ENCODE results near the gene MEFV.

The MEFV gene

DNA sequence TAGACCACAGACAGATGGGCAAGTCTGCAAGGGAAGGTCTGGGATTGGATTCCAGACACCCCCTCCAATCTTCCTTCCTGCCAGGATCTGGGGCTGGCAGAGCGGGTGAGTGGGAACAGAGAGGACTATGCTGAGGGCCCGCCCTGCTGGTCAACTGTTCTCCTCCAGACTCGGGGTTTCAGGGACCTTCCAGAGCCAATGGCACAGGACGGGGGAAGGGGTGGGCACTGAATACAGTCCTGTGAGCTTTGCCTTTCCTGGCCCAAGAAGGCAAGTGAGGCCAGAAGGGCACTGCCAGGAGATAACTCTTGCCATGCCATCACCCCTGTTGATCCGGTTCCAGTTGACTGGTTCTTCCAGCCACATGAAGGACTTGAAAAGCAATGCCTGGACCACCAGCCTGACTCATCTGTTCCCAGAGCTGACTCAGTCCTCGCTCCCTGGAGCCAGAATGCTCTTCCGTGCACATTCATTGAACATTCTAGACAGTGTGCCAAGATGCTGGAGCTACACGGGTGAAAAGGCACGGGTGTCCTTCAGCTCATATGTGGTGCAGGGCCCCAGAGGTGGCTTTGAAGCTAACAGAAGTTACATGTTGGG, 533 bp upstream of the MEFV start:
- H3K36me3 ChIP-seq (ENCODE audit: control insufficient read depth, insufficient read depth, low read length) = no peaks in the 10 kb centered on the region
- no peaks in the 10 kb centered on the region for H3K79me2 ChIP-seq
- H3K27me3 ChIP-seq (ENCODE audit: control insufficient read depth, insufficient read depth, low read length) = no peaks in the 10 kb centered on the region
- no peak overlapping the region for H3K4me3 ChIP-seq (ENCODE audit: low read depth, low read length)
- no peak overlapping the region for H3K4me2 ChIP-seq (ENCODE audit: low read length)
- TF ChIP-seq, protein P1, sequence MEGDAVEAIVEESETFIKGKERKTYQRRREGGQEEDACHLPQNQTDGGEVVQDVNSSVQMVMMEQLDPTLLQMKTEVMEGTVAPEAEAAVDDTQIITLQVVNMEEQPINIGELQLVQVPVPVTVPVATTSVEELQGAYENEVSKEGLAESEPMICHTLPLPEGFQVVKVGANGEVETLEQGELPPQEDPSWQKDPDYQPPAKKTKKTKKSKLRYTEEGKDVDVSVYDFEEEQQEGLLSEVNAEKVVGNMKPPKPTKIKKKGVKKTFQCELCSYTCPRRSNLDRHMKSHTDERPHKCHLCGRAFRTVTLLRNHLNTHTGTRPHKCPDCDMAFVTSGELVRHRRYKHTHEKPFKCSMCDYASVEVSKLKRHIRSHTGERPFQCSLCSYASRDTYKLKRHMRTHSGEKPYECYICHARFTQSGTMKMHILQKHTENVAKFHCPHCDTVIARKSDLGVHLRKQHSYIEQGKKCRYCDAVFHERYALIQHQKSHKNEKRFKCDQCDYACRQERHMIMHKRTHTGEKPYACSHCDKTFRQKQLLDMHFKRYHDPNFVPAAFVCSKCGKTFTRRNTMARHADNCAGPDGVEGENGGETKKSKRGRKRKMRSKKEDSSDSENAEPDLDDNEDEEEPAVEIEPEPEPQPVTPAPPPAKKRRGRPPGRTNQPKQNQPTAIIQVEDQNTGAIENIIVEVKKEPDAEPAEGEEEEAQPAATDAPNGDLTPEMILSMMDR (IDR thresholded peaks at IDR 0.05) = no peak
- no peaks in the 10 kb centered on the region for H3K4me1 ChIP-seq
- H3K9me3 ChIP-seq (ENCODE audit: control insufficient read depth, low read length) = no peaks in the 10 kb centered on the region
- H3K27ac ChIP-seq = no peak overlapping the region
- H2AFZ ChIP-seq = no peak overlapping the region
- H3K9ac ChIP-seq = no peak overlapping the region

DNA sequence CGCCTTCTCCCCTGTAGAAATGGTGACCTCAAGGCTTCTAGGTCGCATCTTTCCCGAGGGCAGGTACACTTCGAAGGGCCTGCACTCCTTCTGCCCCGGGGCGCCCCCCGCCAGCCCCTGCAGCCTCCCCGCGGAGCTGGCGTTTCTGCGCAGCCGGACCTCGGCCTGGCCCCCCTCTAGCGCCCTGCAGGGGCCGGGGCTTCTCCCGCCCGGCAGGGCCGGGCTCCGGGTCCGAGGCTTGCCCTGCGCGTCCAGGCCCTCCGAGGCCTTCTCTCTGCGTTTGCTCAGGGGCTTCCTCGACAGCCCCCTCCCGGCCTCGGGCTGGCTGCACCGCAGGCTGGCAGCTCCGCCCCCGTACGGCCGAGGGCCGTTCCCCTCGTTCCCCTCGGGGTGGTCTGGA, 2.1 kb downstream of the MEFV start:
- H3K4me1 ChIP-seq = no peaks in the 10 kb centered on the region
- no peak overlapping the region for H3K4me3 ChIP-seq (ENCODE audit: low read depth, low read length)

DNA sequence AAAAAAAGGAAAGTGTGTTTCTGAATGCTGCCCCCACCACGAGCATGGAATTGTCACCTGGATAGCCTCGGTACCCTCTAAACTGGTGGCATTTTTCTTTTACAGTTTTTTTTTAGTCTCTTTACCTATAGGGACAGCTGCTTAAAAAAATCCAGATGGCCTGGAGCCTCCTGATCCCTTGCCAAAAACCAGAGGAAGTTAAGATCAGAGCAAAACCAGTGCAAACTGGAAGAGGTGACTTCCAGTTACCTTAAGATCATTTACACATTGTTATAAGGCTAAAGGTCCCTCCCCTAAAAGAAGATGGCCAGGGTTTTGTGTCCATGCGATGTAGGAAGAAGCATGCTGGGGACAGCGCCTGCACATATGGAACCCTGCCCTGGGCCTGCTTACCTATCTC, 3.5 kb downstream of the MEFV start:
- H3K36me3 ChIP-seq (ENCODE audit: control insufficient read depth, insufficient read depth, low read length) = no peaks in the 10 kb centered on the region
- no peaks in the 10 kb centered on the region for H3K79me2 ChIP-seq
- no peak overlapping the region for H2AFZ ChIP-seq
- no peak overlapping the region for H3K9ac ChIP-seq
- no peak overlapping the region for H3K27ac ChIP-seq
- H3K4me3 ChIP-seq (ENCODE audit: low read depth, low read length) = no peak overlapping the region
- no peaks in the 10 kb centered on the region for H3K27me3 ChIP-seq (ENCODE audit: control insufficient read depth, insufficient read depth, low read length)
- no peaks in the 10 kb centered on the region for H3K4me1 ChIP-seq
- TF ChIP-seq, protein P1 (IDR thresholded peaks at IDR 0.05) = no peak
- H3K9me3 ChIP-seq (ENCODE audit: control insufficient read depth, low read length) = no peaks in the 10 kb centered on the region
- H3K4me2 ChIP-seq (ENCODE audit: low read length) = no peak overlapping the region

More for the DNA sequence above, 2.1 kb downstream of the MEFV start:
- no peaks in the 10 kb centered on the region for H3K79me2 ChIP-seq
- H3K27me3 ChIP-seq (ENCODE audit: control insufficient read depth, insufficient read depth, low read length) = no peaks in the 10 kb centered on the region
- no peak overlapping the region for H3K4me2 ChIP-seq (ENCODE audit: low read length)
- no peak overlapping the region for H2AFZ ChIP-seq
- no peaks in the 10 kb centered on the region for H3K9me3 ChIP-seq (ENCODE audit: control insufficient read depth, low read length)
- H3K27ac ChIP-seq = no peak overlapping the region
- no peaks in the 10 kb centered on the region for H3K36me3 ChIP-seq (ENCODE audit: control insufficient read depth, insufficient read depth, low read length)
- TF ChIP-seq, protein P1 (IDR thresholded peaks at IDR 0.05) = no peak
- H3K9ac ChIP-seq = no peak overlapping the region

DNA sequence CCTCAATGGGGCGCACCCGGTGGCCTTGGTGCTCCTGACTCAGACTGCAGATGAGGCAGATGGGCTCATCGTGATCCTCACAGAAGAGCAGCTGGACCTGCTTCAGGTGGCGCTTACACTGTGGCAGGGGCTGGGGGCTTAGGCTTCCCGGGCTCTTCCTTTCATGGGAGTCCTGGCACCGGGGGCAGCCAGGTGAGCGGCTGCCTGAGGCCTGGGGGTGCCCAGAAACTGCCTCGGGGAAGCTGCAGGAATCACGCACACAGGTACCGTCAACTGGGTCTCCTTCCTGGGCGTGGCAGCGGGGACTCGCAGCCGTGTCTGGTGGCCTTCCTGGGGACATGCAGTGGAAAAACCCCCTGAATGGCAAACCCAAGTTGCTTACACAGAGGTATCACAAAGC, 7.0 kb downstream of the MEFV start:
- TF ChIP-seq, protein P1 (IDR thresholded peaks at IDR 0.05) = no peak
- H3K27ac ChIP-seq = no peak overlapping the region
- H2AFZ ChIP-seq = no peak overlapping the region
- no peak overlapping the region for H3K4me2 ChIP-seq (ENCODE audit: low read length)
- H3K9me3 ChIP-seq (ENCODE audit: control insufficient read depth, low read length) = no peaks in the 10 kb centered on the region
- no peaks in the 10 kb centered on the region for H3K4me1 ChIP-seq
- H3K9ac ChIP-seq = no peak overlapping the region
- no peak overlapping the region for H3K4me3 ChIP-seq (ENCODE audit: low read depth, low read length)
- H3K79me2 ChIP-seq = no peaks in the 10 kb centered on the region
- no peaks in the 10 kb centered on the region for H3K36me3 ChIP-seq (ENCODE audit: control insufficient read depth, insufficient read depth, low read length)
- H3K27me3 ChIP-seq (ENCODE audit: control insufficient read depth, insufficient read depth, low read length) = no peaks in the 10 kb centered on the region

DNA sequence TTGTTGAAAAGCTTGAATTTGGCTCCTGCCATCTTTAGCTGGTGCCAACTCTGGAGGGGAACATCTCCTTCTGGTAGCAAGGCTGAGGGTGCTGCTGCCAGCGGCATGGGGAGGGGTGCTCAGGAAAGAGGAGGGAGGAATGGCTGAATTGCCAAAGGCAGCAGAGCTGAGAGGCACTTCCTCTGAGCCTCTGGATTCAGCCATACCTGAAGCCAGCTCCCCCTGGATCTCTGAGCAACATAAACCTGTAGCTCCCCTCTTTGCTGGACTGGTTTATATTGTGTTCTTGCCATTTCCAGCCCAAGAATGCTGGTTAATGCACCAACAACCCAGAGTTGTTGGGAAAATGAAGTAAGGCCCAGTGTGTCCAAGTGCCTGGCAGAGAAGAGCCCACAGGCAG, 7.4 kb downstream of the MEFV start:
- H3K9me3 ChIP-seq (ENCODE audit: control insufficient read depth, low read length) = no peaks in the 10 kb centered on the region
- H2AFZ ChIP-seq = no peak overlapping the region
- H3K79me2 ChIP-seq = no peaks in the 10 kb centered on the region
- no peak overlapping the region for H3K9ac ChIP-seq
- no peak overlapping the region for H3K4me2 ChIP-seq (ENCODE audit: low read length)
- TF ChIP-seq, protein P1 (IDR thresholded peaks at IDR 0.05) = no peak
- no peaks in the 10 kb centered on the region for H3K27me3 ChIP-seq (ENCODE audit: control insufficient read depth, insufficient read depth, low read length)
- H3K4me3 ChIP-seq (ENCODE audit: low read depth, low read length) = no peak overlapping the region
- H3K27ac ChIP-seq = no peak overlapping the region
- H3K36me3 ChIP-seq (ENCODE audit: control insufficient read depth, insufficient read depth, low read length) = no peaks in the 10 kb centered on the region
- H3K4me1 ChIP-seq = no peaks in the 10 kb centered on the region

All from parathyroid adenoma (tissue), 2 donors.